GM19467 (cell line): ENCODE data around the gene LRCOL1.
"Not testable (repeated sequence)": the region's sequence is repeated elsewhere in the genome, so short reads cannot be mapped to it uniquely, and the experiment has no call there.

ENCODE experiments used
- ATAC-seq: cut with Tn5 transposase; IDR thresholded peaks from one replicate; pipeline ENCODE4 v1.9.1; 2021; ENCODE audit warnings: mild to moderate bottlenecking, moderate library complexity; ENCODE audit not compliant: unreplicated experiment

LRCOL1 gene

DNA sequence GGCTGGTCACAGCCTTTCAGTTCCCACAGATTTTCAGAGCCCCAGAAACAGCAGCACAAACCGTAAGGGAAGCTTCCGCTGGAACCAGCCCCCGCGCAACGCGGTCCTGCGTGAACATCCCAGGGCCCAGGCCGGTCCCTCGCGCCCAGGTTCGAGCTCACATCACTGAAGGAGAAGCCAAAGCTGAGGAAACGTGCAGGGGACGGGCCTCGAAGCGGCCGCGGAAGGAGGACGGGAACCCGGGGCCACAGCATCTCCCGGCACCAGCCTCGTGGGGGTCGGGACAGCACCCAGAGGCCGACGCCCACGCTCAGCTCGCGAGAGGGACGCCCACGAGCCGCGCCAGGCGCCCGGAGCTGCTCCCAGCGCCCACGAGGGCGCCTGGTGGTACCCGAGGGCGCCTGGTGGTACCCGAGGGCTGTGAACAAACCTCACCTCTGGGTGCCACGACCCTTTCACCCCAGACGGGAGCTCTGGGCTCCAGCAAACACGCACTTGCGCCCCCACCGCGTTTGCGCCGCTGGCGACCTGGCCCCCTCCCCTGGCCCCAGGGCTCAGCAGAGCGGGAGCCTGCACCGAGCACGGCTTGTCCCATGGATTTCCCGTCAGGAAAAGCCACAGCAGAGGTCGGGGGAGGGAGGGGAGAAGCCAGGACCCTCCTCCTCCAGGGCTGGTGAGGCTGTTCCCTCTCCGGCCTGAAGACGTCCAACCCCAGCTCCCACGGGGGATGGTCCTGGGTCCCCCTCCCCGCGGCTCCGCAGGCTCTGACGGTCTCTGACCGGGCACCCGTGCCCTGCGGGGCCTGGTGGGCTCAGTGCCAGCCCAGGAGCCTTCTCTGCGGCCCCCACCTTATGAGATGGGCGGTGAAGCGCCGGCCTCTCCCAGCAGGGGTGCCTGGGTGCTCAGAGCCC is 6.9 kb downstream of the LRCOL1 start:
- ATAC-seq, result no peak

DNA sequence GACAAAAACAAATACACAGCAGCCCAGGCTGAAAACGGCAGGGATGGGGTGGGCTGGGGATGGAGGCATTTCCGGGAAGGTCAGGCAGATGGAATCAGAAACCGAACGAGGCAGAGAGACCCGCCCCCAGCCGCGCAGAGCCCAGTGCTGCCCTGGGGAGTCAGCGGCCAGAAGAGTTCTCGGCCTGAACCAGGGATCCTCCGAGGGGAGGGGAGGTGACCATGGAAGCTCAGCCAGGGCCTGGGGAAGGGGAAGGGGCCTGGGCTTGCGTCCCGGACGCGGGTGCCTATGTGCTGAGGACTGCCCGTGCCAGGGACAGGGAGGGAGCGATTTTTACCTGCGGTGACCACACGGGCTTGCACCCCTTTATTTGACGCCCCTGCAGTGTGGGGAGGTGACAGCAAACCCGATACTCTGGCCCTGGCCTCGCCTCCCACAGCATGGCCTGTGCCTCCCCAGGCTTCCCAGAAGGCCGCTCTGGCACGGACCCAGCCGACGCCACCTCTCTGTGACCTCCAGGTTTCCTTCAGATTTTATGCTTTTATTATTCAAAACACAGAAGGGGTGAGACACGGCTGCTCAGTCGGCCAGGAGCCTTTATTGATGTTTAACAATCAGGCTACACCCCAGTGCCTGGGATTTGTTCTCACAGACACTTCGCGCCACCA is 7.7 kb downstream of the LRCOL1 start:
- ATAC-seq, result no peak

- no peak for ATAC-seq
Measured at GRCh38 chr12:132601171-132601883, 9.1 kb downstream of the LRCOL1 start.

GRCh38 chr12:132600048-132601032 is 10.0 kb downstream of the LRCOL1 start:
- no peak for ATAC-seq

- not testable (repeated sequence) for ATAC-seq
Measured at GRCh38 chr12:132599502-132599901, 10.9 kb downstream of the LRCOL1 start.

GRCh38 chr12:132597333-132598316 is 12.8 kb downstream of the LRCOL1 start:
- no peak for ATAC-seq

GRCh38 chr12:132596016-132596415 is 14.4 kb downstream of the LRCOL1 start:
- ATAC-seq, result no peak

GRCh38 chr12:132595183-132595582 is 15.2 kb downstream of the LRCOL1 start:
- ATAC-seq, result no peak

GRCh38 chr12:132593938-132594358 is 16.4 kb downstream of the LRCOL1 start:
- peak; percentile 67 for ATAC-seq

- no peak for ATAC-seq
Measured at GRCh38 chr12:132593521-132593920, 16.9 kb downstream of the LRCOL1 start.

GRCh38 chr12:132593071-132593470 is 17.3 kb downstream of the LRCOL1 start:
- ATAC-seq, result no peak

GRCh38 chr12:132592282-132592970 is 18.0 kb downstream of the LRCOL1 start:
- no peak for ATAC-seq

DNA sequence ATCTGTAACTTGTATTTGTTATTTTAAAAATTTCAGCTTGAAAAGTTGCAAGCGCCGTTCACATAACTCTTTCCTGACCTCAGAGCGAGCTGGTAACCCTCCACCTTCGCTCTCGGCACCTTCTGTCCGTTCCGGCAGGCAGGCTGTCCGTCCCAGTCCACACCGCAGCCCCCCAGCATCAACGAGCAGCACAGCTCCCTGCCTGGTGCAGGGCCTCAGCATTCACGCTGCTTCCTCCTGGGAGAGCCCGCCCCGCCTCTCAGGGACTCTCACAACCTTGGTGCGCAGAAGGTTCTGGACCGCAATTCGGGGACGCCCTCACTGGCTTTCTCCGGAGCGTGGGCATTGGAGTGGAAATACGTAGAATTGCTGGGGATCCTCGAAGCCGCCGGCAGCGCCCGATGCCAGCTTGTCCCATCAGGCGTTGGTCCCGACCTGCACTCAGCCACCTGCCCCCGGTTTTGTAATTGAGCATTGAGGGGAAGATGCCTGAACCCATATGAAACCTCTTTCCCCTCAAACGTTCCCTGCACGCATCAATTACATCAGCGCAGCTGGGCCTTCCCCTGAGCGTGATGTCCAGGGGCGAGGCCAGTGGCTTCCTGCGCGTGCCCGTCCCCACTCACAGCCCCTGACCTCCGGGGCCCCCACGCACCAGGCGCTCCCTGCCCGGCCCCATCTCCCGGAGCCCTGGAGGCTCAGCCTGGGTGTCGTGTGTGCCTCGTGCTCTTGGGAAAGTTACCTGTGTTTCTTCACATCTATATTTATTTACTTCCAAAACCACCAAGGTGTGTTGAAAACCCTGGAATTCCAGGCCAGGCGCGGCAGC is 19.1 kb downstream of the LRCOL1 start:
- ATAC-seq, result no peak

DNA sequence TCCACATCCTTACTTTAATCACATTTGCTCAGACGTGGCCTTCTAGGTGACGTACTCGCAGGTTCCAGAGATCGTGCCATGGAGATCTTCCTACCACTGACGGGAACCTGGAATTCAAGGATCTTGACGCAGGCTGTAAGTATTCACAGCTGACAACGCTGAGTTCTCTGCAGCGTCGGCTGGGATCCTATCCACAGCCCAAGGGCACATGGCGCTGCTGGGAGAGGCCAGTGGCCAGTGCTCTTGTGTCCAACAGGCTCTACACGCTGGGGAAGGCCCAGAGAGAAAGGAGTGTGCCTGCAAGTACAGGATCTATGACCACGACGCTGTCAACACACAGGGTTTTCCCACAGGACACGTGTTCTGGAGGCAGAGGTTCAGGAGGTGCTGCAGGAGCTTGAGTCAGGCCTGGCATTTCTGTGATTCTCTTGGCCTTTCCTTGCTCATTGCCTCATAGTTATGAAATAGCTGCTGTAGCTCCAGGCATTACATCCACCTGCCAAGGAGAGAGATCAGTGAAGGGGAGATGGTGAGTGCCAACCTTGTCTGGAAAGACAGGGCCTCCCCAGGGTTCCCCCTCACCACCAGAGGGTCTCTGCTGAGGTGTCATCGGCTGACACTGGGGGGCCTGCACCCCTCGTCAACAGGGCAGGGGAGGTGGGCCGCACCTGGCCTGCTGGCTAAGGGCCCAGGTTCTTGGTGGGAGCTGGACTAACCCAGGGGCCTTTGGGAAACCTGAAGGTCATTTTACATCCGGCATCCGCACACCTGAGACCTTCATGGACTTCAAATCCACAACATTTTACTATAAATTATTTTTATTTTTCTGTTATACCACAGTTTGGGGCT is 21.3 kb downstream of the LRCOL1 start:
- no peak for ATAC-seq

DNA sequence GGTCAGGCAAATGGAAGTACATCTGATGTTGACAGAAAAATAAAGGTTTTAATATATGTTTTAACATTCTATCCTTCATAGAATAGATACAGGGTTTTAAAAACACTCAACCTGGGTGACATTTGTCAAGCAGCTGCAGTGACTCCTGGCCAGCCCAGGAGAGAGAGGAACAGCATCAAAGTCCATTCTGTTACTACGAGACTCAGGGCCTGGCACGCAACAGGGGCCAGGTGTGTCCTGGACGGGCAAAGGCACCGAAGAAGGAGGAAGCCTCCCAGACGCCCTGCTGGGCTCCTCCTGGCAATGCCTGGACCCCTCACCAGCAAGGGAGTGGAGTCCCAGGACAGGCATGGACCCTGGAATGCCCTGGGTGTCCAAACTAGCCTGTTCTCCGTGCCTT is 22.1 kb downstream of the LRCOL1 start:
- no peak for ATAC-seq

GRCh38 chr12:132587781-132588180 is 22.6 kb downstream of the LRCOL1 start:
- ATAC-seq, result no peak

- ATAC-seq, result no peak
Measured at GRCh38 chr12:132586929-132587328, 23.5 kb downstream of the LRCOL1 start.
